Urinary bladder (tissue), 4 donors: Measurements from ENCODE around the gene NRXN2. TPM values are rescaled to one million over a fixed set of nuclear protein-coding genes. Genes with fewer than 3 reads are reported as not detected.

Experiments used
- DNase-seq: peaks from one replicate; pipeline ENCODE4 v3.0.0-alpha.2; 2015; ENCODE audit errors: extremely low spot score
- H3K27ac ChIP-seq: one replicate; pipeline ENCODE4 v1.5.1; 2013; ENCODE audit warnings: low read depth, mild to moderate bottlenecking, moderate library complexity
- H3K36me3 ChIP-seq: one replicate; pipeline ENCODE4 v1.6.1; 2013; ENCODE audit warnings: mild to moderate bottlenecking, moderate library complexity; ENCODE audit not compliant: insufficient read depth
- H3K4me1 ChIP-seq: one replicate; pipeline ENCODE4 v1.6.1; 2013; ENCODE audit warnings: mild to moderate bottlenecking, moderate library complexity; ENCODE audit not compliant: insufficient read depth
- H3K4me3 ChIP-seq: one replicate; pipeline ENCODE4 v1.5.1; 2013; ENCODE audit warnings: low read depth, low read length
- WGBS: extraction: QIAGEN DNeasy Blood & Tissue Kit; methylation state at CpG from one replicate; pipeline ENCODE4 v1.1.7; 2013; 5-methylcytosine and 5-hydroxymethylcytosine counted together
- polyA plus RNA-seq: library from polyadenylated mRNA; stranded (reverse); fragments of 200-250 nt; gene quantifications from one replicate; pipeline ENCODE4 v1.2.3, GENCODE V29; 2013
- total RNA-seq: library from RNA; depleted of rRNA; stranded (reverse); fragments of >200 nt; gene quantifications from one replicate; pipeline ENCODE4 v1.2.3, GENCODE V29; 2014
- donor health status: healthy with polysubstance abuse.
- donor health status: healthy.

Gene NRXN2
- total and polyA plus RNA-seq, 2 donors, result 11.5 to 30.5 TPM

DNA sequence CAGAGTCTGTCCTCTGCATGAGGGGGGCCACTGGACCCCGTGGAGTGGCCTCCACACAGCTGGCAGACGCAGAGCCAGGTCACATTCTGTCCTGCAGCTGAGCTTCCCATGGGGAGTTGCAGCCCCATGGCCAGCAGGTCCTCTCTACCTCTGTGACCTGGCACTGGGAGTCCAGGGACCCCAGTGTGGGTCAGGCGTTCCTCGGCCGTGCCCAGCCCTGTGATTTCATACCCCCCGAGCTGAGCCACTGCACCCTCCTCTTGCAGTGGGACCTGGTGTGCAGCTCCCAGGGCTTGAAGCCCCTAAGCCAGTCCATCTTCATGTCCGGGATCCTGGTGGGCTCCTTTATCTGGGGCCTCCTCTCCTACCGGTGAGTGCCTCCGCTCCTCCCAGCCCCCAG lies 164.1 kb downstream of the NRXN2 start:
- 89% methylated on average over 9 of the region's 9 CpGs for WGBS
- no peak for DNase-seq
- no peaks in the 10 kb centered on the region for H3K4me1 ChIP-seq

DNA sequence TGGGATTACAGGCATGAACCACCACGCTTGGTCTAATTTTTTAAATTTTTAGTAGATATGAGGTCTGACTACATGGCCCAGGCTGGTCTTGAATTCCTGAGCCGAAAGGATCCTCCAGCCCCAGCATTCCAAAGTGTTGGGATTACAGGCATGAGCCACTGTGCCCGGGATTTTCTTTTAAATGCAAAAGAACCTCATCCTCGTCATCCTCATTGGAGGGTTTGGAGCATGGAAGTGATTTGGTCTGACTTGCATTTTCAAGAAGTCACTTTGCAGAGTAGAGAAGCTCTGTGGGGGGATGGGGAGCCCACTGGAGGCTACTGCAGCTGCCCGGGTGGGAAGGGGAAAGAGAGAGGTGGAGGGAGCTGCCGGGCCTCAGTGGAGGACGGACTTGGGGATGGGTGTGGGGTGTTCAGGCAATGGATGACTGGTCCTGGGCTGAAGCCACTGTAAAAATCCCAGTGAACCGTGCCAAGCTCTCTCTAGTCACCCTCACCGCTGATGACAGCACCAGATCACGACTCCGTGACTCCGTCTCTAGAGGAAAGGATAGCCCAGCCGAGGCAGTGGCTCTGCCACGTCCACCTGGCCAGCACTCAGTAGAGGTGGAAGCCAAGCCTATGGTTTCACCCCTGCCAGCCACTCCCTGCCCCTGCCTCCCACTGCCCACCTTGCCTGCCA lies 164.8 kb downstream of the NRXN2 start:
- WGBS, result 77% methylated on average over 14 of the region's 14 CpGs
- no peak overlapping the region for H3K27ac ChIP-seq
- no peaks in the 10 kb centered on the region for H3K4me1 ChIP-seq
- no peaks in the 10 kb centered on the region for H3K36me3 ChIP-seq
- no peak overlapping the region for H3K4me3 ChIP-seq
- no peak for DNase-seq

More for the DNA sequence above, 164.1 kb downstream of the NRXN2 start:
- H3K27ac ChIP-seq, result no peak overlapping the region
- H3K36me3 ChIP-seq, result no peaks in the 10 kb centered on the region
- H3K4me3 ChIP-seq, result no peak overlapping the region

DNA sequence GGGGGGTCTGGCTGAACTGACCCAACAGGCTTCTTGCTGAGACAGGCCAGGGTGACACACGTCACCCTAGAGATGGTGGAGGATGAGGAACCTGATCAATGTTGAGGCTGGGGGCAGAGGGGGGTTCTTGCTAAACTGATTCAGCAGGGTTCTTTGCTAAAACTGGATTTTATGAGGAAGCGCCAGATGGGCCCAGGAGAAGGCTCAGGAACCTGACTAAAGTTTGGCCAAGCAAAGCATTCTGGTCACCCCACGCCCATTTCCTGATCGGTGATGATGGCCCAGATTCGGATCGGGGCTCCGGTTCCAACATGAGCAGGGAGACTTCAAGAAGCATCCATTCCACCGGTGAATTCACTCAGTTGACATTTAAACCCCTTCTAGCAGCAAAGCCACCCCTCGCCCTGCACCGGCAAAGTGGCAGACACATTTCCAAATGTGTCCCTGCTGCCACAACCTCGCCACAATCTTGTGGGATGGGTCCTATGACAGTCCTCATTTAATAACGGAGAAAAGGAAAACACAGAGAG lies 166.2 kb downstream of the NRXN2 start:
- no peaks in the 10 kb centered on the region for H3K4me1 ChIP-seq

More for the DNA sequence above, 166.2 kb downstream of the NRXN2 start:
- no peak for DNase-seq
- H3K27ac ChIP-seq, result no peak overlapping the region
- no peaks in the 10 kb centered on the region for H3K36me3 ChIP-seq
- WGBS, result 93% methylated on average over 12 of the region's 12 CpGs
- no peak overlapping the region for H3K4me3 ChIP-seq

Other genes starting within 250 kb of the NRXN2 start
- gene SLC22A11, start 167.3 kb downstream of the NRXN2 start, total RNA-seq, result not detected
- 0.04 TPM for gene SLC22A11, start 167.3 kb downstream of the NRXN2 start, polyA plus RNA-seq
- not detected for gene SLC22A12, start 132.0 kb downstream of the NRXN2 start, total RNA-seq
- gene SLC22A12, start 132.0 kb downstream of the NRXN2 start, polyA plus RNA-seq, result not detected
- gene RASGRP2, start 20.9 kb upstream of the NRXN2 start, total RNA-seq, result 7.6 TPM
- 46.1 TPM for gene RASGRP2, start 20.9 kb upstream of the NRXN2 start, polyA plus RNA-seq
- gene PYGM, start 36.8 kb upstream of the NRXN2 start, total RNA-seq, result 15.1 TPM
- 33.6 TPM for gene PYGM, start 36.8 kb upstream of the NRXN2 start, polyA plus RNA-seq
- 111 TPM for gene SF1, start 55.3 kb upstream of the NRXN2 start, total RNA-seq
- 115 TPM for gene SF1, start 55.3 kb upstream of the NRXN2 start, polyA plus RNA-seq
- gene MAP4K2, start 80.0 kb upstream of the NRXN2 start, total RNA-seq, result 11.7 TPM
- gene MAP4K2, start 80.0 kb upstream of the NRXN2 start, polyA plus RNA-seq, result 13.9 TPM
- gene MEN1, start 87.4 kb upstream of the NRXN2 start, total RNA-seq, result 11.3 TPM
- 17.4 TPM for gene MEN1, start 87.4 kb upstream of the NRXN2 start, polyA plus RNA-seq
- 4.3 TPM for gene CDC42BPG, start 121.5 kb upstream of the NRXN2 start, total RNA-seq
- gene CDC42BPG, start 121.5 kb upstream of the NRXN2 start, polyA plus RNA-seq, result 3.2 TPM
- gene EHD1, start 155.4 kb upstream of the NRXN2 start, total RNA-seq, result 31.3 TPM
- gene EHD1, start 155.4 kb upstream of the NRXN2 start, polyA plus RNA-seq, result 50.5 TPM
- 7.6 TPM for gene ATG2A, start 194.0 kb upstream of the NRXN2 start, total RNA-seq
- 21.4 TPM for gene ATG2A, start 194.0 kb upstream of the NRXN2 start, polyA plus RNA-seq
- gene PPP2R5B, start 201.5 kb upstream of the NRXN2 start, total RNA-seq, result 7.3 TPM
- gene PPP2R5B, start 201.5 kb upstream of the NRXN2 start, polyA plus RNA-seq, result 22.1 TPM
- gene GPHA2, start 212.7 kb upstream of the NRXN2 start, total RNA-seq, result not detected
- not detected for gene GPHA2, start 212.7 kb upstream of the NRXN2 start, polyA plus RNA-seq
- not detected for gene MAJIN, start 248.9 kb upstream of the NRXN2 start, total RNA-seq
- not detected for gene MAJIN, start 248.9 kb upstream of the NRXN2 start, polyA plus RNA-seq